GM23338 (cell line): ENCODE data around the gene RASGRP1. TPM values are rescaled to one million over a fixed set of nuclear protein-coding genes. Genes with fewer than 3 reads are reported as not detected.

ENCODE experiments used
- ATAC-seq: fragments of 200-7000 bp; cut with Tn5 transposase; 3 replicates; pipeline ENCODE4 v1.9.1; 2020
- DNase-seq: peaks from one replicate; pipeline ENCODE4 v3.0.0-alpha.2; 2015; ENCODE audit warnings: low spot score
- H2AFZ ChIP-seq: fragments of 200-600 bp; sonication (generic); 2 replicates; pipeline ENCODE4 v1.8.0; 2016; ENCODE audit warnings: antibody characterized with exemption, mild to moderate bottlenecking, moderate library complexity
- H3F3A ChIP-seq: fragments of 200-600 bp; sonication (generic); replicated peaks from 2 replicates; pipeline ENCODE4 v1.8.0; 2017; ENCODE audit warnings: antibody characterized with exemption, mixed run types, low read depth
- H3K27ac ChIP-seq: fragments of 200-600 bp; sonication (generic); 2 replicates; pipeline ENCODE4 v1.6.1; 2016; ENCODE audit warnings: low read depth
- H3K27me3 ChIP-seq: fragments of 200-600 bp; sonication (generic); 2 replicates; pipeline ENCODE4 v1.8.0; 2016; ENCODE audit warnings: mild to moderate bottlenecking, mixed run types, moderate library complexity; ENCODE audit not compliant: insufficient read depth
- H3K36me3 ChIP-seq: fragments of 200-600 bp; sonication (generic); 2 replicates; pipeline ENCODE4 v1.8.0; 2016; ENCODE audit warnings: mild to moderate bottlenecking; ENCODE audit not compliant: insufficient read depth
- H3K4me1 ChIP-seq: fragments of 200-600 bp; sonication (generic); 2 replicates; pipeline ENCODE4 v1.8.0; 2016; ENCODE audit warnings: mild to moderate bottlenecking, moderate library complexity; ENCODE audit not compliant: insufficient read depth
- H3K4me2 ChIP-seq: fragments of 200-600 bp; sonication (generic); 2 replicates; pipeline ENCODE4 v1.7.1; 2017; ENCODE audit warnings: mixed run types
- H3K4me3 ChIP-seq: fragments of 200-600 bp; sonication (generic); 2 replicates; pipeline ENCODE4 v1.6.1; 2016; ENCODE audit warnings: mixed run types
- H3K79me2 ChIP-seq: fragments of 200-600 bp; sonication (generic); replicated peaks from 2 replicates; pipeline ENCODE4 v1.8.0; 2017; ENCODE audit warnings: mild to moderate bottlenecking; ENCODE audit not compliant: insufficient read depth
- H3K9me2 ChIP-seq: fragments of 200-600 bp; sonication (generic); 2 replicates; pipeline ENCODE4 v1.8.0; 2017; ENCODE audit not compliant: insufficient read depth
- H4K20me1 ChIP-seq: fragments of 200-600 bp; sonication (generic); replicated peaks from 2 replicates; pipeline ENCODE4 v1.8.0; 2017; ENCODE audit warnings: mild to moderate bottlenecking; ENCODE audit not compliant: insufficient read depth
- H3K27ac Mint-ChIP-seq: 2 replicates; pipeline ENCODE4 v1.8.0; 2020; ENCODE audit warnings: inconsistent platforms, mild to moderate bottlenecking, moderate library complexity, mixed read lengths
- H3K27me3 Mint-ChIP-seq: 3 replicates; pipeline ENCODE4 v1.8.0; 2022; ENCODE audit warnings: low read depth, mild to moderate bottlenecking, moderate library complexity, mixed read lengths, inconsistent platforms; ENCODE audit not compliant: insufficient read depth, poor library complexity
- H3K36me3 Mint-ChIP-seq: 3 replicates; pipeline ENCODE4 v1.8.0; 2021; ENCODE audit warnings: low read depth, mild to moderate bottlenecking, inconsistent platforms, moderate library complexity, mixed read lengths
- H3K4me1 Mint-ChIP-seq: 3 replicates; pipeline ENCODE4 v1.8.0; 2020; ENCODE audit warnings: mild to moderate bottlenecking, inconsistent platforms, mixed read lengths
- H3K4me3 Mint-ChIP-seq: 3 replicates; pipeline ENCODE4 v1.8.0; 2021; ENCODE audit warnings: moderate library complexity, mild to moderate bottlenecking, inconsistent platforms, mixed read lengths
- H3K9me3 Mint-ChIP-seq: 3 replicates; pipeline ENCODE4 v1.8.0; 2020; ENCODE audit warnings: moderate library complexity, mild to moderate bottlenecking, inconsistent platforms, mixed read lengths
- CREB1 ChIP-seq: fragments of 250-450 bp; sonication (Bioruptor Pico); IDR thresholded peaks from 2 replicates; pipeline ENCODE4 v1.5.0; 2020; ENCODE audit warnings: low read depth, mild to moderate bottlenecking, moderate library complexity
- EZH2 ChIP-seq: fragments of 200-600 bp; sonication (generic); IDR thresholded peaks from one replicate; pipeline ENCODE4 v1.8.0; 2017; ENCODE audit warnings: antibody characterized with exemption, mild to moderate bottlenecking, low read depth; ENCODE audit not compliant: unreplicated experiment
- EZH2phosphoT487 ChIP-seq: fragments of 200-600 bp; sonication (generic); IDR thresholded peaks from one replicate; pipeline ENCODE4 v1.8.1; 2018; ENCODE audit warnings: antibody characterized with exemption; ENCODE audit not compliant: unreplicated experiment
- JUNB ChIP-seq: IDR thresholded peaks from one replicate; pipeline ENCODE4 v1.6.1; 2016; ENCODE audit warnings: antibody characterized with exemption; ENCODE audit not compliant: unreplicated experiment
- NANOG ChIP-seq: IDR thresholded peaks from 2 replicates; pipeline ENCODE4 v1.6.1; 2016; ENCODE audit warnings: antibody characterized with exemption, borderline replicate concordance
- POLR2AphosphoS5 ChIP-seq: IDR thresholded peaks from 2 replicates; pipeline ENCODE4 v1.6.1; 2016; ENCODE audit warnings: antibody characterized with exemption, low read depth
- STAT1 ChIP-seq: IDR thresholded peaks from one replicate; pipeline ENCODE4 v1.6.1; 2016; ENCODE audit warnings: antibody characterized with exemption; ENCODE audit not compliant: unreplicated experiment
- ZNF114 ChIP-seq: fragments of 250-450 bp; sonication (Bioruptor Pico); IDR thresholded peaks from 2 replicates; pipeline ENCODE4 v1.5.0; 2020; ENCODE audit warnings: mild to moderate bottlenecking, moderate library complexity
- ZNF331 ChIP-seq: fragments of 250-450 bp; sonication (Bioruptor Pico); IDR thresholded peaks from 2 replicates; pipeline ENCODE4 v1.5.0; 2020; ENCODE audit warnings: low read depth, mild to moderate bottlenecking, moderate library complexity
- polyA plus RNA-seq: library from polyadenylated mRNA; unstranded; fragments of >200 nt; fragmentation: Nextera tagmentation; extraction: Ambion mirVana; gene quantifications from 2 replicates; pipeline ENCODE4 v1.2.1, GENCODE V29; 2016
- total RNA-seq: library from RNA; depleted of rRNA; stranded (reverse); fragments of >200 nt; shearing (Covaris generic); gene quantifications from 2 replicates; pipeline ENCODE4 v1.2.3, GENCODE V29; 2014
- TF ChIP-seq, protein P1 (sequence below): IDR thresholded peaks from one replicate; pipeline ENCODE4 v1.6.1; 2018; ENCODE audit warnings: antibody characterized with exemption; ENCODE audit not compliant: unreplicated experiment
- TF ChIP-seq, protein P2 (sequence below): IDR thresholded peaks from 2 replicates; pipeline ENCODE4 v1.6.1; 2016; ENCODE audit warnings: antibody characterized with exemption

Gene RASGRP1
- total and polyA plus RNA-seq, 2 experiments from 2014 or later = 1.1 to 1.2 TPM

DNA sequence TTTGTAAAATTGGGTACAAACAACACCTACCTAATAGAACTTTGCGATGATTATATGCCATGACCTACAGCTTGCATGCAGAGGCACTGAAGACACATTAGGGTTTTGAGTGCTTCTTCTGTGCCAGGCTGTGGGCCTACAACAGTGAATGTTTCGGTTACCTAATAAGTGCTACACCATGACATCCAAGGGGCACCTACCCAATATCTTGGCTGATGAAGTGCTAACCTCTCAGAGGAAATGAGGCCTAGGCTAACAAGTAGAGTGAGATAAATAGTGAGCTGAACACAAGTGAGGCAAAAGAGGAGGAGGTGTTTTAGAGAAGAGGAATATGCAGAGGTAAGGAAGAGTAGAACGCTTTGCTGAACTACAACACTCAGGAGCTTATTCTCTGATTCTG, 12.2 kb upstream of the RASGRP1 start (continued):
- no peak for TF ChIP-seq ZNF331
- no peak for TF ChIP-seq CREB1 (CRISPR knock-in tag)

DNA sequence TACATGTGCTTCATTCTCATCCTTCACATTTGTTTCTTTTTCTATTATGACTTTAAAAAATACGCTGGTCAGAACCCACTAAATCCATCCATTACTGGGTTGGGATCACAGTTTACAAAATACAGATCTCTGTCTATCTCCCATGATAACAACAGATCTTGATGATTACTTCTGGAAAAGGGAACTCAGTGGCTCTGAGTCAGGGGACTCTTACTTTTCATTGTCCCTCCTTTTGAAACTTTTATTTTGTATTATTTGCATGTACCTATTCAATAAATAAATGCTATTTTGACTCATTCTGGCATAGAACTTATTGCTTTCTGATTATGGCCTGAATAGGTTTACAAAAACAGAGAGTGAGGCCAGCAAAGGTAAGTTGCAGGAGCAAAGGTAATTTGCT, 11.6 kb upstream of the RASGRP1 start:
- no peaks in the 10 kb centered on the region for H3K36me3 ChIP-seq
- no peaks in the 10 kb centered on the region for H4K20me1 ChIP-seq
- Mint-ChIP-seq H3K9me3 (peaks cover 8% of the 10 kb centered on the region), H3K27ac (no peak overlapping the region), H3K27me3 (peaks cover 1% of the 10 kb centered on the region), H3K36me3 (no peaks in the 10 kb centered on the region; the same call in 2 of the 3 replicates), H3K4me1 (peaks cover 16% of the 10 kb centered on the region), H3K4me3 (no peak overlapping the region)
- no peak overlapping the region for H2AFZ ChIP-seq
- no peak overlapping the region for H3K27ac ChIP-seq
- ATAC-seq (no peak), DNase-seq (no peak)
- no peak overlapping the region for H3K4me2 ChIP-seq
- H3F3A ChIP-seq = no peaks in the 10 kb centered on the region
- 0 out of 2 replicates have a peak, but pooled peaks cover 4% of the 10 kb centered on the region for H3K9me2 ChIP-seq
- H3K79me2 ChIP-seq = no peaks in the 10 kb centered on the region
- no peak for TF ChIP-seq STAT1
- no peak for TF ChIP-seq JUNB
- no peak for TF ChIP-seq EZH2phosphoT487
- no peak for TF ChIP-seq CREB1 (CRISPR knock-in tag)
- TF ChIP-seq NANOG = no peak
- TF ChIP-seq, protein P1, sequence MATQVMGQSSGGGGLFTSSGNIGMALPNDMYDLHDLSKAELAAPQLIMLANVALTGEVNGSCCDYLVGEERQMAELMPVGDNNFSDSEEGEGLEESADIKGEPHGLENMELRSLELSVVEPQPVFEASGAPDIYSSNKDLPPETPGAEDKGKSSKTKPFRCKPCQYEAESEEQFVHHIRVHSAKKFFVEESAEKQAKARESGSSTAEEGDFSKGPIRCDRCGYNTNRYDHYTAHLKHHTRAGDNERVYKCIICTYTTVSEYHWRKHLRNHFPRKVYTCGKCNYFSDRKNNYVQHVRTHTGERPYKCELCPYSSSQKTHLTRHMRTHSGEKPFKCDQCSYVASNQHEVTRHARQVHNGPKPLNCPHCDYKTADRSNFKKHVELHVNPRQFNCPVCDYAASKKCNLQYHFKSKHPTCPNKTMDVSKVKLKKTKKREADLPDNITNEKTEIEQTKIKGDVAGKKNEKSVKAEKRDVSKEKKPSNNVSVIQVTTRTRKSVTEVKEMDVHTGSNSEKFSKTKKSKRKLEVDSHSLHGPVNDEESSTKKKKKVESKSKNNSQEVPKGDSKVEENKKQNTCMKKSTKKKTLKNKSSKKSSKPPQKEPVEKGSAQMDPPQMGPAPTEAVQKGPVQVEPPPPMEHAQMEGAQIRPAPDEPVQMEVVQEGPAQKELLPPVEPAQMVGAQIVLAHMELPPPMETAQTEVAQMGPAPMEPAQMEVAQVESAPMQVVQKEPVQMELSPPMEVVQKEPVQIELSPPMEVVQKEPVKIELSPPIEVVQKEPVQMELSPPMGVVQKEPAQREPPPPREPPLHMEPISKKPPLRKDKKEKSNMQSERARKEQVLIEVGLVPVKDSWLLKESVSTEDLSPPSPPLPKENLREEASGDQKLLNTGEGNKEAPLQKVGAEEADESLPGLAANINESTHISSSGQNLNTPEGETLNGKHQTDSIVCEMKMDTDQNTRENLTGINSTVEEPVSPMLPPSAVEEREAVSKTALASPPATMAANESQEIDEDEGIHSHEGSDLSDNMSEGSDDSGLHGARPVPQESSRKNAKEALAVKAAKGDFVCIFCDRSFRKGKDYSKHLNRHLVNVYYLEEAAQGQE = no peak
- no peak for TF ChIP-seq ZNF331
- no peak for TF ChIP-seq POLR2AphosphoS5
- TF ChIP-seq ZNF114 (CRISPR knock-in tag) = no peak
- TF ChIP-seq, protein P2, sequence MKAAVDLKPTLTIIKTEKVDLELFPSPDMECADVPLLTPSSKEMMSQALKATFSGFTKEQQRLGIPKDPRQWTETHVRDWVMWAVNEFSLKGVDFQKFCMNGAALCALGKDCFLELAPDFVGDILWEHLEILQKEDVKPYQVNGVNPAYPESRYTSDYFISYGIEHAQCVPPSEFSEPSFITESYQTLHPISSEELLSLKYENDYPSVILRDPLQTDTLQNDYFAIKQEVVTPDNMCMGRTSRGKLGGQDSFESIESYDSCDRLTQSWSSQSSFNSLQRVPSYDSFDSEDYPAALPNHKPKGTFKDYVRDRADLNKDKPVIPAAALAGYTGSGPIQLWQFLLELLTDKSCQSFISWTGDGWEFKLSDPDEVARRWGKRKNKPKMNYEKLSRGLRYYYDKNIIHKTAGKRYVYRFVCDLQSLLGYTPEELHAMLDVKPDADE = no peak
- no peak for TF ChIP-seq EZH2
- H3K4me3 ChIP-seq = no peak overlapping the region
- H3K27me3 ChIP-seq = no peaks in the 10 kb centered on the region
- peaks cover 5% of the 10 kb centered on the region; the same call in 1 of the 2 replicates for H3K4me1 ChIP-seq
